GM21381 (cell line): Measurements from ENCODE around the gene TMCC1.
"Not testable (repeated sequence)": the region's sequence is repeated elsewhere in the genome, so short reads cannot be mapped to it uniquely, and the experiment has no call there.

Experiments used
- ATAC-seq: cut with Tn5 transposase; IDR thresholded peaks from one replicate; pipeline ENCODE4 v1.9.1; 2021; ENCODE audit warnings: mild to moderate bottlenecking, moderate library complexity; ENCODE audit not compliant: unreplicated experiment

Gene TMCC1

DNA sequence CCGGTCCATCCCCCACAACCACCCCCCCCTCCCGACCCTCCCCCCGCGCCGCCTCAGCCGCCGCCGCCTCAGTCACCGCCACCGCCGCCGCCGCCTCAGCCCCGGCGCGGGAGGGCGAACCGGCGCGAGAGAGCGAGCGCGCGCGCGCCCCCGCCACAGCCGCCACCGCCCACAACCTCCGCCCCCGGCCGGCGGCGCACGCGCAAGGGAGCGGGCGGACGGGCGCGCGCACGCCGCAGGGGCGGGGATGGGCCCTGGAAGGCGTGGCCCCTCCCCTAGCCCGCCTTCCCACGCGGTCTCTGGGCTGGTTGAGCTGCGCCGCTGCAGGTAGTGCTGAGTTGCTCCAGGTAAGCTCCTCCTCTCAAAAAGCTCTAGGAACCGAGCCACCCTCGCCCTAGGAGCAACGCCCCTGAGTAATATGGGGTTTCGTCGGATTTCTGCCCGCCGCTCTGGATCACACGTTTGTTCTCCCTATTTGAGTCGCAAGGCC, at the start of gene TMCC1:
Gene TMCC1 (minus strand): TSS at position 131 of the 490 bp plus-strand sequence.
- ATAC-seq: peak; percentile 82

DNA sequence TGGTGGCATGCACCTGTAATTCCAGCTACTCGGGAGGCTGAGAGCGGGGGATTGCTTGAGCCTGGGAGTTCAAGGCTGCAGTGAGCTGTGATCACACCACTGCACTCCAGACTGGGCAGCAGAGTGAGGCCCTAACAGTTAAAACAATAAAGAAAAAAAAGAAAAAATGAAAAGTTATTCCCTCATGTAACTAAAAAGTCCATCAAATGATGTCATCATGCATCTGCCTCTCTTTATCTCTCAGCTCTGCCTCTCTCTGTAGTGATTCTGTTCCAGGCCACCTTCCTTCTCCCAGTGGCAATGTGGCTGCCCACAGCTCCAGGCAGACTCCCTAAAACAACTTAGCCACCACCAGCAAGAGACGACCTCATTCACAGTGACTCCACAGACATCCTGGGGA, 49.5 kb upstream of the TMCC1 start:
- no peak for ATAC-seq

DNA sequence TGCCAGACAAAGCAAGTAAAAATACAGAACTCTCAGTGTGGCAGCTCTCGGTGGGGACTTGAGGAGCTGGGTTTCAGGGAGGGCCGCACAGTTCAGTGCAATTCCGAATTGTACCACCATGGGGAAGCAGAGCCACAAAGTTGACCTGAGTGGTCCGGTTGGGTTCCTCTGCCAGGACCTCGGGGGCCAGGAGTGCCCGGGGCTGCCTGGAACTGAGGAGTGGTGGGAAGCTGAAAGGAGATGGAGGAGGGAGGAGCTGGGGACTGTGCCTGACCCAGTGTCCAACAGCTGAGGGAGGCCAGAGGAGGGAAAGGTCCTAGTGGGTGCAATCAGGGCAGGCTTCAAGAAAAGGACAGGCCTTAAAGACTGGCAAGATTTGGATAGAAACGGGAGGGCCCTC, 48.8 kb upstream of the TMCC1 start:
- peak; percentile 62 for ATAC-seq

DNA sequence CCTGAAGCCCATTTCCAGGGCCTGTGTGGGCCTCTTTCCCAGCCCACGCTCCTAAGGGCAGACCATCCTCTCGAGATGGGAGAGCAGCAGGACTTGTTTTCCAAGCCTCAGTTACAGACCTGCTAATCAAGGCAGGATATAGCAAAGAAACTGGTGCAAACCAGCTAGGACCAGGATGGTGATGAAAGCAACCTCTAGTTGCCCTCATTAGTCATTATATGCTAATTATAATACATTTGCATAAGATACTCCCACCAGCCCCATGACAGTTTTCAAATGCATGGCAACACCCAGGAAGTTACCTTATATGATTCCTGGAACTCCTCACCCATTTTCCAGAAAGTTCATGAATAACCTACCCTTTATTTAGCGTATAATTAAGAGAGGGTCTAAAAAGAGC, 46.6 kb upstream of the TMCC1 start:
- no peak for ATAC-seq

DNA sequence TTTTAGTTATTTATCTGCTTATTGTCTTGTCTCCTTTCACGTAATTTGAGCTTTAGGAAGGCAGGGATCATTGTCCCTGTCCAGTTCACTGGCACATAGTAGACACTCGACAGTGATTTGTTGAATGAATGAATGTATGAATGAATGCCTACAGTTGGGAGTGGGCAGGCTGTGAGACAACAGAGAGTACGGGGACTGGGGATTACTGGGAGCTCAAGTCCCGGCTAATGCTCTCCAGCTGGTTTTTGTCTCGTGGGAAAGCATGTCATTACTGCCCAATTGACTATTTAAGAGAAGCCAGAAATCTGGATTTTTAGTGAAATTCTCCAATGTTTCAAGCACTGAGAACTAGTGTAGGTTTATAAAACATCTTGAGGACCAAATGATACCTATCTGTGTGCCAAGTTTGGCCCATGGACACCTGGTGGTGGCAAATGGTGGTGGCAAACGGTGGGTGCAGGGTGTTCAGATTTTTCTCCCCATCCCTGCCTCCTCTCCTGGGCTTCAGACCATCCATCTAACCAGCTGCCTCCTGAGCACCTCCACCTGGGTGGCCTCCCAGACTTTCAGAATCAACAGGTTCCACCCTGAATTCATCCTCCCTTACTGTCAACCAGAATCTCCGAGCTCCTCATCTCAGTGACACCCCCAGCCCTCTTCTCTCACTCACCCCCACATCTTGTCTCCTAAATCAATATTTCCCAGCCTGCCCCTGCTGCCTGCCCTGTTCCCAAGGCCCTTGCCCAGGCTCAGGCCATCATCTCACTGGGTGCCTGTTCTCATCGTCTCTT, 44.8 kb upstream of the TMCC1 start:
- no peak for ATAC-seq

DNA sequence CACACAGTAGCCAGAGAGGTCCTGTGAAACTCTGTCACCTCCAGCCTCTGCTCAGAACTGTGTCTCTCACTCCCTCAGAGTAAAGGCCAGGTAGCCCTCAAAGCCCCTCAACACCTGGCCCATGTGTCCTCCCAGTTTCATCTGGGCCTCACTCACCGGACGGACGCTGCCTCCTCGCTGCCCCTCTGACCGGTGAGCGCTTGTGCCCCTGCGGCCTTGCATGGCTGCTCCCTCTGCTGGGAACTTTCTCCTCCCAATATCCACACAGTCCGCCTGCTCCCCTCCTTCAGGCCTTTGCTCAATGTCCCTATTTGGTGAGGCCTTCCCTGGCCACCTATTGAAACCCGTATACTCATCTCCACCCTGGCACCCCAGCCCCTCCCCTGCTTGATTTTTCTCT, 44.2 kb upstream of the TMCC1 start:
- no peak for ATAC-seq

DNA sequence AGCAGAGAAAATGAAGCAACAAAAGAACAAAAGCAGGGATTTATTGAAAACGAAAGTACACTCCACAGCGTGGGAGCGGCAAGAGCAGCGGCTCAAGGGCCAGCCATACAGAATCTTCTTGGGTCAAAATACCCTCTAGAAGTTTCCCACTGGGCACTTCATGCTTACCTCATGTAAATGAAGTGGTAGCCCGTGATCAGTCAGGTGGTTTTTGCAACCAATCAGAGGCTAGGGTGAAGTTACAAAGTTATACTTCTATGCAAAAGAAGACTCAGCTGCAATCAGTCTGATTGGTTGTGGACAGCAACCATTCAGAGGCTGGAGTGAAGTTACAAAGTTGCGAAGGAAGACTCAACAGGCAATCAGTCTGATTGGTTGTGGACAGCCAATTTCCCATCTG, 43.2 kb upstream of the TMCC1 start:
- ATAC-seq: no peak

DNA sequence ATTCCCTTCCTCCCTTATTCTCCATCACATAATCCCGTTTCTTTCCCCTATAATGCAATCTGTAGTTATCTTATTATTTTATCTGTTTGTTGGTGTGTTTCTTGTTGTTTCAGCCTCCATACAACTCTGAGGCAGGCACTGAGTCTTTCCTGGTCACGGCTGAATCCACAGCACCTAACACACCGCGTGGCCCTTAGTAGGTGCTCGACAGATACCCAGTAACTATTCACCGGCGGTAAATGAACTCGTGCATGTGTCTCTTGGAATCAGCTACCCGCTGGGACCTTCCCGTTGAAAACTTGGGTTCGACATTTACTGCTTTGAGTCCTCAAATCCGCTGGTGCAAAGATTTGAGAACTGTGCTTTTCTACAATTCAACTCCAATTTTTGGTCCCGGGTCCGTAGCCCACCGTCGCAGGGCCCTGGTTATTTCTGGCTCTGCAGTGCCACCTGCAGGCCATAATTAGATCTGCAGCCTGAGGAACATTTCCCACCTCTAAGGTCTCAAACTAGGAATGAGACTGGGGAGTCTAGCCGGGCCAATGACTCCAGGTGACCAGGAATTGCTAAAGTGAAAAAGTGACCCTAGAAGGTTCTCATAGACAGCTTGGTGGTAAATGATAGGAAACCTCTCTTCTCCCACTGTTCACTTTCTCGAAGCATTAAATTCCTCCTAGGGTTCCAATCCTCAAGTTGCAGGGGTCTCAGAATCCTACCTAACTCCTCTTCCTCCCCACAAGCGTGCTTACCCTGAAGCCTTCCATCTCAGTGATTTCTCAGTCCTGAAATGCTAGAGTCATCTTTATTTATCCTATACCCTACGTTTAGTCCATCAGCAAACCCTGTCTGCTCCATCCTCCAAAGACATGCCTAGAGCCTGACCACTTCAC, 41.0 kb upstream of the TMCC1 start:
- no peak for ATAC-seq

DNA sequence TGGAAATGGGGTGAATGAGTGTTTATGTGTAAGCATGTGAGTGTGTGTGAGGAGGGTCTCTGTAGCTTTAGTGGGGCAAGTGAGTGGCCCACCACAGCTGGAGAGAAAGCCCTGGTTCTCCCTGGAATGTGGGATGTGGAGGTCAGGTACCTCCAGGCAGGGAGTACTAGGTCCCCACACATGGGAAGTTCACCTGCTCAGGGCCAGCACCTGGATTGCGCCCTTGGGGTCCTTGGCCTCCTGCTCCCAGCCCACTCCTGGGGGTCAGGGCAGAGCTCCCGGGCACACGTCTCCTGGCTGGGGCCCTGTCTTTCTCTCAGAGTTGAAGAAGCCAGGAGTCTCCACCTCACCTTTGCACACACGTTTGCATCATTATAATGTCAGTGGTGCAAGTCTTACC, 40.0 kb upstream of the TMCC1 start:
- ATAC-seq: no peak

DNA sequence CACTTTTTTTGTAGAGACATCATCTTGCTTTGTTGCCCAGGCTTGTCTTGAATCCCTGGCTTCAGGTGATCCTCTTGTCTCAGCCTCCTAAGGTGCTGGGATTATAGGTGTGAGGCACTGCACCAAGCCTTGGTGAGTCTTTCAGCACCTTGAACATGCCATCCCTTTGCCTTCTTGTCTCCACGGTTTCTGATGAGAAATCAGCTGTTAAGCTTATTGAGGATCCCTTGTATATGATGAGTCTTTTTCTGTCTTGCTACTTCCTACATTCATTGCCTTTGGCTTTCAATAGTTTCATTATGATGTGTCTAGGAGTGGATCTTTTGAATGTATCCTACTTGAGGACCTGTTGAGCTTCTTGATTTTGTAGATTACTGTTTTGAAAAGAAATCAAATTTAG, 35.9 kb upstream of the TMCC1 start:
- no peak for ATAC-seq

DNA sequence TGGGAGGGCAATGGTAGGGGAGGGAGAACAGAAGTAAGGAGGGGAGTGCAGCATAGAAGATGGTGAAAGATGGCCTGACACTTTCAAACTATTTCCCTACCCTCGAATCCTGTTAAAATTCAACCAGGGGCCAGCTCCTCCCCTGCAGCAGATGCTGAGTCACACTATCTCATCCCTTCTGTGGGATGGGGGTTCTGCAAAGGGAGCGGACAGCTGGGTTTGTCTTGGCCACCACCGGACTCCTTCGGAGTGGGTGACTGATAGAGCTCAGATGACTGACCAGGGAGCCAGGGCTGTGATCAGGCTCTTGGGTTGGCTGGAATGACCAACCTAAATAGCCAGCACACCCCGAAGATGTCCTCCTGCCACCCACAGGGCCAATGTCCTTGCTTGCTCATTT, 33.6 kb upstream of the TMCC1 start:
- no peak for ATAC-seq

DNA sequence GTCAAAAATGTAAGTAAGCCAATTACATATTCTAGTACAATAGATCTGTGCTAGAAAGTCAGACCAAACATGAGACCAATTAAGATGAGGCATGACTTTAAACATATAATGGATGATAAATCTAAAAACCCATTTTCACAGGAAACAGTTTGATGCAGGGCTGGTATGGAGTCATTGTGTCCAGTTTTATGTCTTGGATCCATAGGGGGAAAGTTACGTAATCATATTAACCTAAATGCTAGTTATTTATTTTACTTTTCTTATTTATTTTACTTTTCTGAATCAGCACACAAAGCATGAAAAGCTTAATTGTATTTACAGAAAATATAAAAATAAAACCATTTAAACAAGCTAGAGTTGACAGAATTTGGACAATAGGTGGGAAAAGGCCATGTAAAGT, 26.3 kb upstream of the TMCC1 start:
- ATAC-seq: no peak

DNA sequence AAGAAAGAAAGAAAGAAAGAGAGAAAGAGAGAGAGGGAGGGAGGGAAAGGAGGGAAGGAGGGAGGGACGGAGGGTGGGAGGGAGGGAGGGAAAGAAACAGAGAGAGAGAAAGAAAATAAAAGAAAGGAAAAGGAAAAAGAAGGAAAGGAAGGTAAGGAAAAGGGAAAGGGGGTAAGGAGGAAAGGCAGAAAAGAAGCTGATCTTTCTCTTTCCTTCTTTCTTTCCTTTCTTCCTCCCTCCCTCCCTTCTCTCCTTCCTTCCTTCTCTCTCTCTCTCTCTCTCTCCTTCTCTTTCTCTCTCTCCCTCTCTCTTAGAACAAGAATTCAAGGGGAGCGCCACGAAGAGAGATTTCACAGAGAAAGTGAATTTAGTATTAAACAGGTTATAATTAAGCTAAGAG, 25.8 kb upstream of the TMCC1 start:
- ATAC-seq: no peak

DNA sequence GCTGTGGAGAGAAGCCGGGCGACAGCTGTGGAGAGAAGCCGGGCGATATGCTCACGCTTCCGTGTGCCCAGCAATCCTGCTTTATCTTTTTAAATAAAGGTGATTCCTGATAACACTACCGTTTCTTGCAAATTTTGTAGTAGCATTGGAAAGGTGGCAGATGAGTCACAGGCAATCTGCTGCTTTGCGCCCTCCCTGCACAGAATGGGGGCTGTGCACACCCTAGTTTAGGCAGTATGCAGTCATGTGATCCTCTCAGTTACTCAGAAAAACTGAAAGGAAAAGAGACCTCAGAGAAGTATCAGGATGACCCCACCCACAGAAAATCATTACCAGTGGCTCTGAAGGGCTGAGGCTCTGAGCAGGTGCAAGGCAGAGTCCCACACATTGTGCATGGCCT, 24.9 kb upstream of the TMCC1 start:
- ATAC-seq: no peak

DNA sequence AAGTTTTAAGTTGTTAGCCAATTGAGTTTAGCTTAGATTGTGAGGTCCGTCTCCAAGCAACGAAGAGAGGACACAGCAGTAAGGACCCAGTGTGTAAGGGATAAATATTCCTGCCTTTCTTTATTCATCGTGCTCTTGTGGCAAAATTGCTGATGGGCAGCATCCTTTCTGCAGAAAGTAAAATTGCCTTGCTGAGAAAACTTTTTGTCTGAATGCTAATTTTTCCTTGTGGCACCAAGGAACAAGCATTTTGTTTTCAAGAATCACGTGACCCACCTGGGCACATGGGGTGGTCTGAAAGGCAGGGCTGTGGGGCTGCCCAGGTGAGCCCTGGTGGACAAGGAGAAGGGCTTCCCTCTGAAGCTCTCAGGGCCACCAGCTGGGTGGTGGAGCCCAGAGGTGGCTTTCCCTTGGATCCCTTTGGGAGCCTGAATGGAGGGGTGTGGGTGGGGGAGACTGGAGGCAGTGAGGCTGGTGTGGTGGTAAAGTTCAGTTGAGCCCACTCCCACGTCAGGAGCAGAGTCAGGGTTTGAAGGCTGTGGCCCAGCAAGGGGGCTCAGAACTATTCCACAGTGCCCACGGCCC, 24.0 kb upstream of the TMCC1 start:
- ATAC-seq: no peak

DNA sequence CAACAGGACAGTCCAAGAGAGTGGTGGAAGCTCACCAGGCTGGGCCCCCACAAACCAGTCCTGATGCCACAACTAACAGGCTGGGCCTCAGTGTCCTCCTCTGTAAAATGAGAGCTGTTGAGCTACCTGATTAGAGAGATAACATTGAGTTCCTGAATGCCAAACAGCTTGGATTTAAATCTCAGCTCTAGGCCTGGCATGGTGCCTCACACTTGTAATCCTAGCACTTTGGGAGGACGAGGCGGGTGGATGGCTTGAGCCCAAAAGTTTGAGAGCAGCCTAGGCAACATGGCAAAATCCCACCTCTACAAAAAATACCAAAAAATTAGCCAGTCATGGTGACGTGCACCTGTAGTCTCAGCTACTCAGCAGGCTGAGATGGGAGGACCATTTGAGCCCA, 20.1 kb upstream of the TMCC1 start:
- ATAC-seq: no peak

DNA sequence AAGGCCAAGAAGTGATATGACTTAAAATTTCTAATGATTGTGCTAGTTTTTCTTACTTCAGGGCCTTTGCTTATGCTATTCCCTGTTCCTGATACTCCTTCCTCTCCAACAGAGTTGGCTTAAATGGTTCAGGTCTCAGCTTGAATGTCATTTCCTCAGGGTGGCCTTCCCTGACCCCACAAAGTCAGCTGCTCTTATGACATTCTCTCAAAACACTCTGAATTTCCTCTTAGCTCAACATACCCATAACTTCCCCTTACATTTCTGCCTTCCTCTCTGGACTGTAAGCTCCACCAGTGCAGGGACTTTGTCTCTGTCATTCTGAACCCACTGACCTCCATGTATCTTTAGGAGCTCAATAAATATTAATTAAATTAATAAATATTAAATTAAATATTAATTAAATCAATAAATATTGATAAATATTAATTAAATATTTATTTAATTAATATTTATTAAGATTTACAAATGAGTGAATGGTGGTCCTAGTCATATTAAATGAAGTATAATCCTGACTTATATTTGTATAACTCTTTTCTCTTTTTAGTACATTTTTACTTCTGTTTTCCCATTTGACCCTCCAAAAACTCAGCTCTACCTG, 17.9 kb upstream of the TMCC1 start:
- ATAC-seq: no peak

DNA sequence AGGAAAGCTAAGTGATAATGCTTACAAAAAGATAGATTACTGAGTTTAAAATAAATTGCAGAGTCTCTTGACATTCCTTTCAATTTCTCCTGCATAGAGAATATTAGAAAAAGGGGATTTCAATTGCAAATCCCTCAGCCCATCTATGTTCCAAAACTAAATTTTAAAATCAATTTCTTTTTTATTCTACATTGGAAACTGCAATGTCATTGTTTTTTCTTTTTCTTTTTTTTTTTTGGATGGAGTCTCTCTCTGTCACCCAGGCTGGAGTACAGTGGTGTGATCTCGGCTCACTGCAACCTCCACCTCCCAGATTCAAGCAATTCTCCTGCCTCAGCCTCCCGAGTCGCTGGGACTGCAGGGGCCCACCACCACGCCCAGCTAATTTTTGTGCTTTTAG, 15.7 kb upstream of the TMCC1 start:
- ATAC-seq: not testable (repeated sequence)

DNA sequence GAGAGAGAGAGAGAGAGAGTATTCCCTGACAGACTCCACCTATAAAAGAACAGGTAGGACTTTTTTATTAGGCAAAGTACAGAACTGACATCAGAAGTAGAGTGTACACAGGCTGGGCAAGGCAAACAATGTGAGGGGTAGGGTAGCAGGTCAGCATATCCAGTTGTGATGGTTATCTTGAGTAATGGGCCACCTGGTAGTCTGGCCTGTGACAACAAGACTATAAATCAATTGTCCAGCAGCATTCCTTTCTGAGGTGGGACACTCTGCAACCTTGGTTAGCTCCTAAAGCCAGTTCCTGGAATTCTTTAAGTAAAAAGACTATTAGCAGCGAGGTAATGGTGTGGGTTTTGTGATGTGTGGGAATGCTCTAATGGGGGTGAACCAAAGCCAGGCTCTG, 14.9 kb upstream of the TMCC1 start:
- no peak for ATAC-seq

DNA sequence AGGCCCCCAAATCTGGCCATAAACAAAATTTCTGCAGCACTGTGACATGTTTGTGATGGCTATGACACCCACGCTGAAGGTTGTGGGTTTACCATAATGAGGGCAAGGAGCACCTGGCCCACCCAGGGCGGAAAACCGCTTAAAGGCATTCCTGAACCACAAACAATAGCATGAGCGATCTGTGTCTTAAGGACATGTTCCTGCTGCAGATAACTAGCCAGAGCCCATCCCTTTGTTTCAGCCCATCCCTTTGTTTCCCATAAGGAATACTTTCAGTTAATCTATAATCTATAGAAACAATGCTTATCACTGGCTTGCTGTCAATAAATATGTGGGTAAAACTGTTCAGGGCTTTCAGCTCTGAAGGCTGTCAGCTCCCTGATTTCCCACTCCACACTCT, 7.8 kb upstream of the TMCC1 start:
- ATAC-seq: not testable (repeated sequence)

DNA sequence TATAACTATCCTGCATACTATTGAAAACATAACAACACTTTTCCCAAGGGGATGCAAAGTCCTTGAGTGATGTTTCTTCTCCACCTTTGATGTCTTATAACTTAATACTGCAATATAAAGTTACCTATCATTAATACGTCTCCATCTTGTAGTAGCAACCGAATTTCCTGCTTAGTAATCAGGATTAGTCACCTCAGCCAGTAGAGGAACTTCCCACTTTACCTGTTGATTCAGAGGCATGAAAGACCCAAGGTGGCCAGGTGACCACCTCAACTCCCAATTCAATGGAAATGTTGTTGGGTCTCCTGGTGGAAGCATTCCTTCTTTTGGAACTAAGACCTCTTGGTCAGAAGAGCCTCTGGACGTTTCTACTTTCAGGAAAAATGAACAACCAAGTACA, 3.5 kb upstream of the TMCC1 start:
- ATAC-seq: no peak
